Ishikawa (cell line): ENCODE measurements around the gene STK11IP.

Experiments used
- CEBPB ChIP-seq: IDR thresholded peaks from 2 replicates; pipeline ENCODE4 v1.6.1; 2012
- CREB1 ChIP-seq: IDR thresholded peaks from 2 replicates; pipeline ENCODE4 v1.6.1; 2012; ENCODE audit warnings: low read depth
- EGR1 ChIP-seq: IDR thresholded peaks from 2 replicates; pipeline ENCODE4 v1.6.1; 2012
- EP300 ChIP-seq: IDR thresholded peaks from 2 replicates; pipeline ENCODE4 v1.6.1; 2012; ENCODE audit warnings: borderline replicate concordance
- FOXM1 ChIP-seq: IDR thresholded peaks from 2 replicates; pipeline ENCODE4 v1.6.1; 2012; ENCODE audit warnings: low read depth, borderline replicate concordance
- NFIC ChIP-seq: IDR thresholded peaks from 2 replicates; pipeline ENCODE4 v1.6.1; 2012
- RAD21 ChIP-seq: IDR thresholded peaks from 2 replicates; pipeline ENCODE4 v1.6.1; 2012; ENCODE audit warnings: low read depth
- TAF1 ChIP-seq: IDR thresholded peaks from 2 replicates; pipeline ENCODE4 v1.6.1; 2012; ENCODE audit warnings: low read depth, mild to moderate bottlenecking
- TCF12 ChIP-seq: IDR thresholded peaks from 2 replicates; pipeline ENCODE4 v1.6.1; 2012; ENCODE audit warnings: low read depth
- TEAD4 ChIP-seq: IDR thresholded peaks from 2 replicates; pipeline ENCODE4 v1.6.1; 2012
- YY1 ChIP-seq: IDR thresholded peaks from 2 replicates; pipeline ENCODE4 v1.6.1; 2012; ENCODE audit warnings: low read depth
- ZBTB7A ChIP-seq: IDR thresholded peaks from 2 replicates; pipeline ENCODE4 v1.6.1; 2012; ENCODE audit warnings: low read depth
- TF ChIP-seq, protein P1 (sequence below): IDR thresholded peaks from 2 replicates; pipeline ENCODE4 v1.6.1; 2012
- TF ChIP-seq, protein P2 (sequence below): IDR thresholded peaks from 2 replicates; pipeline ENCODE4 v1.6.1; 2012; ENCODE audit warnings: low read depth, mild to moderate bottlenecking
- TF ChIP-seq, protein P3 (sequence below): IDR thresholded peaks from 2 replicates; pipeline ENCODE4 v1.6.1; 2012

Gene STK11IP

DNA sequence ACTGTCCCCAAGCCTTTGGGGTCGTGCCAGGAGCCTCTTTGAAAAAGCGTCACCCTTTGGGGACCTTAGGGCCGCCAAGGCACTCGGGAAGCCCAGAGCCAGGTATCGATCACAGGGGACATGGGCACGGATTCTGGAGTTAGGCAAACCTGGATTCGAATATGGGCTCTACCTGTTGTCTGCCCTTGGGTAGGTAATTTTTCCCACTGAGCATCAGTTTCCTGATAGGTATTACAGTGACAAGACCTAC is 44.6 kb upstream of the STK11IP start:
- TF ChIP-seq RAD21 (no peak), TAF1 (no peak), EGR1 (no peak), NFIC (no peak), TCF12 (no peak), EP300 (no peak), CREB1 (no peak), CEBPB (no peak), ZBTB7A (no peak), TEAD4 (no peak), YY1 (no peak)
- TF ChIP-seq, protein P1, sequence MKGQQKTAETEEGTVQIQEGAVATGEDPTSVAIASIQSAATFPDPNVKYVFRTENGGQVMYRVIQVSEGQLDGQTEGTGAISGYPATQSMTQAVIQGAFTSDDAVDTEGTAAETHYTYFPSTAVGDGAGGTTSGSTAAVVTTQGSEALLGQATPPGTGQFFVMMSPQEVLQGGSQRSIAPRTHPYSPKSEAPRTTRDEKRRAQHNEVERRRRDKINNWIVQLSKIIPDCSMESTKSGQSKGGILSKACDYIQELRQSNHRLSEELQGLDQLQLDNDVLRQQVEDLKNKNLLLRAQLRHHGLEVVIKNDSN, result no peak
- TF ChIP-seq, protein P2, sequence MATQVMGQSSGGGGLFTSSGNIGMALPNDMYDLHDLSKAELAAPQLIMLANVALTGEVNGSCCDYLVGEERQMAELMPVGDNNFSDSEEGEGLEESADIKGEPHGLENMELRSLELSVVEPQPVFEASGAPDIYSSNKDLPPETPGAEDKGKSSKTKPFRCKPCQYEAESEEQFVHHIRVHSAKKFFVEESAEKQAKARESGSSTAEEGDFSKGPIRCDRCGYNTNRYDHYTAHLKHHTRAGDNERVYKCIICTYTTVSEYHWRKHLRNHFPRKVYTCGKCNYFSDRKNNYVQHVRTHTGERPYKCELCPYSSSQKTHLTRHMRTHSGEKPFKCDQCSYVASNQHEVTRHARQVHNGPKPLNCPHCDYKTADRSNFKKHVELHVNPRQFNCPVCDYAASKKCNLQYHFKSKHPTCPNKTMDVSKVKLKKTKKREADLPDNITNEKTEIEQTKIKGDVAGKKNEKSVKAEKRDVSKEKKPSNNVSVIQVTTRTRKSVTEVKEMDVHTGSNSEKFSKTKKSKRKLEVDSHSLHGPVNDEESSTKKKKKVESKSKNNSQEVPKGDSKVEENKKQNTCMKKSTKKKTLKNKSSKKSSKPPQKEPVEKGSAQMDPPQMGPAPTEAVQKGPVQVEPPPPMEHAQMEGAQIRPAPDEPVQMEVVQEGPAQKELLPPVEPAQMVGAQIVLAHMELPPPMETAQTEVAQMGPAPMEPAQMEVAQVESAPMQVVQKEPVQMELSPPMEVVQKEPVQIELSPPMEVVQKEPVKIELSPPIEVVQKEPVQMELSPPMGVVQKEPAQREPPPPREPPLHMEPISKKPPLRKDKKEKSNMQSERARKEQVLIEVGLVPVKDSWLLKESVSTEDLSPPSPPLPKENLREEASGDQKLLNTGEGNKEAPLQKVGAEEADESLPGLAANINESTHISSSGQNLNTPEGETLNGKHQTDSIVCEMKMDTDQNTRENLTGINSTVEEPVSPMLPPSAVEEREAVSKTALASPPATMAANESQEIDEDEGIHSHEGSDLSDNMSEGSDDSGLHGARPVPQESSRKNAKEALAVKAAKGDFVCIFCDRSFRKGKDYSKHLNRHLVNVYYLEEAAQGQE, result no peak

DNA sequence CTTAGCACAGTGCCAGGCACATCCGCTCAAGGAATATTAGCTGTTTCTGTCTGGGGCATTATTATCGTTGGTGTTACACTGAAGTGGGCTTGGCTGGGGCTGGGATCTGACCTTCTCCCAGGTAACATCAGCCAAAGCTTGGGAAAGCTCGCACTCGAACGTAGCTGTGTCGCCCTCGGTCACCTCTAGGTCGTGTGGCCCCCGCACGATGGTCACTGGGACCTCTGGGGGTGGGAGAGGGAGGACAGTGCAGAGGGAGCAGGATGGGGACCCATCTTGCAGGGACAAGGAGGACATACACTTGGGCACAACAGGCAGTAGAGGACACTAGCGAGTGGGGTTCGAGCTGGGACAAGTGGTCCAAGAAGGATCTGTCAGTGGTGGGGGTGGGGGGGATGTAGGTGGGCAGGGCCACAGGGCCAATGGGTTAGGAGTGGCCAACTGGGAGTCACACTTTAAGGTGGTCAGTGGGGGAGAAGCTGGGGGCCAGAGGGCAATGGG is 44.1 kb upstream of the STK11IP start:
- no peak for TF ChIP-seq TEAD4
- no peak for TF ChIP-seq YY1
- TF ChIP-seq TAF1, result no peak
- TF ChIP-seq FOXM1, result no peak
- TF ChIP-seq TCF12, result no peak
- TF ChIP-seq, protein P2, result no peak
- TF ChIP-seq EGR1, result no peak
- TF ChIP-seq, protein P3, sequence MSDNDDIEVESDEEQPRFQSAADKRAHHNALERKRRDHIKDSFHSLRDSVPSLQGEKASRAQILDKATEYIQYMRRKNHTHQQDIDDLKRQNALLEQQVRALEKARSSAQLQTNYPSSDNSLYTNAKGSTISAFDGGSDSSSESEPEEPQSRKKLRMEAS, result no peak
- TF ChIP-seq NFIC, result no peak
- TF ChIP-seq RAD21, result no peak
- no peak for TF ChIP-seq EP300
- no peak for TF ChIP-seq ZBTB7A
- TF ChIP-seq, protein P1, result no peak

DNA sequence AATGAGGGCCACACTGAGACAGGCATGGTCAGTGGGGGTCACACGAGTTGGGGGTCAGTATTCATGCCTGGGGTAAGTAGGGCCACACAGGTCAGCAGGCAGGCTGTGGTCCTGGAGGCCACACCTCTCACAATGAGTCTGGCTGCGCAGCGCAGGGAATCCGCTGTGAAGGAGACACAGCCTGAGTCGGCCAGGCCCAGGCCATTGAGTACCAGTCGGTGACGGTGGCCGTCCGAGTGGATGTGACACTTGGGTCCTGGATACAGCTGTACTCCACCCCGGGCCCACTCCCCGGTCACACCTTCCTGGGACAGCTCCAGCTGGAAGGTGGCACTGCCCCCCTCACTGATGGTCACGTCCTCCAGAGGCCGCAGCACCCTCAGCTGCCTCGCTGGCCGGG is 43.3 kb upstream of the STK11IP start:
- TF ChIP-seq, protein P3, result no peak
- TF ChIP-seq FOXM1 (no peak), CEBPB (no peak), EGR1 (no peak), TAF1 (no peak), EP300 (no peak), YY1 (no peak), RAD21 (no peak), ZBTB7A (no peak)
- TF ChIP-seq, protein P2, result no peak

DNA sequence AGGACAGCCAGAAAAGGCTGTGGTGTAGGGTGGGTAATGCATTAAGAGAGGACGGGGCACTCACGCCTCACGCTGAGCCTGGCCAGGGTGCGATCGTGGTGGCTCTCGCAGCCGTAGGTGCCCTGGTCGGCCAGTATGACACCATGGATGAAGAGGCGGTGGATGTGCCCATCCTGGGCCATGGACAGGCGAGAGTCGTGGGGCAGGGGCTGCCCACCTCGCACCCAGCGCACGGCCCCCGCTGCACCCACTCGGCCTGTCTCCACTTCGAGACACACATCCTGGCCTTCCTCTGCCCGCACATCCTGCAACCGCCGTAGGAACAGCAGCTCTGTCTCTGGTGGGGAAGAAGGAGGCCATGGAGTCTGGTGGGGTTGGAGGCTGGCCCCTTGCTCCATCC is 41.7 kb upstream of the STK11IP start:
- no peak for TF ChIP-seq TEAD4
- TF ChIP-seq, protein P1, result no peak
- TF ChIP-seq EGR1, result no peak
- TF ChIP-seq FOXM1, result no peak
- TF ChIP-seq, protein P3, result no peak
- no peak for TF ChIP-seq TAF1
- TF ChIP-seq NFIC, result no peak
- TF ChIP-seq, protein P2, result no peak
- TF ChIP-seq CEBPB, result no peak
- TF ChIP-seq RAD21, result no peak
- TF ChIP-seq YY1, result no peak
- TF ChIP-seq ZBTB7A, result no peak
- TF ChIP-seq EP300, result no peak
- TF ChIP-seq CREB1, result no peak
- TF ChIP-seq TCF12, result no peak
